SK-N-MC (cell line): ENCODE data around the gene PCSK5.

Experiments
- DNase-seq: peaks from one replicate; pipeline ENCODE4 v3.0.0-alpha.2; 2011; ENCODE audit warnings: low read depth, low spot score
- H3K27ac ChIP-seq: fragments of 200-600 bp; sonication (generic); 2 replicates; pipeline ENCODE4 v1.5.1; 2016; ENCODE audit warnings: mixed run types
- H3K36me3 ChIP-seq: fragments of 200-600 bp; sonication (generic); 2 replicates; pipeline ENCODE4 v1.6.1; 2017; ENCODE audit warnings: antibody characterized with exemption, low read length, mixed read lengths; ENCODE audit not compliant: insufficient read depth
- H3K4me3 ChIP-seq: fragments of 200-600 bp; sonication (generic); 2 replicates; pipeline ENCODE4 v1.5.1; 2016
- H3K9ac ChIP-seq: fragments of 200-600 bp; sonication (generic); 2 replicates; pipeline ENCODE4 v1.8.0; 2017; ENCODE audit warnings: mixed run types, mixed read lengths; ENCODE audit not compliant: insufficient read length
- H3K9me3 ChIP-seq: fragments of 200-600 bp; sonication (generic); 2 replicates; pipeline ENCODE4 v1.6.1; 2017; ENCODE audit warnings: low read depth, mild to moderate bottlenecking, antibody characterized with exemption, low read length, moderate library complexity, mixed read lengths
- EZH2 ChIP-seq: fragments of 200-600 bp; sonication (generic); IDR thresholded peaks from one replicate; pipeline ENCODE4 v1.6.1; 2017; ENCODE audit warnings: antibody characterized with exemption
- FOXP2 ChIP-seq: optimal IDR thresholded peaks from 2 replicates; pipeline ENCODE3; 2011; ENCODE audit warnings: mild to moderate bottlenecking, moderate library complexity; ENCODE audit not compliant: insufficient read depth; ENCODE audit errors: extremely low read length, control extremely low read depth
- POLR2AphosphoS5 ChIP-seq: IDR thresholded peaks from 2 replicates; pipeline ENCODE4 v1.6.1; 2012; ENCODE audit warnings: mild to moderate bottlenecking, low read depth, low read length, borderline replicate concordance

The PCSK5 gene

GRCh38 chr9:76330034-76330433 is 439.6 kb downstream of the PCSK5 start:
- H3K9me3 ChIP-seq: no peaks in the 10 kb centered on the region
- DNase-seq: no peak
- no peak overlapping the region for H3K27ac ChIP-seq
- H3K4me3 ChIP-seq: no peak overlapping the region
- no peak overlapping the region for H3K9ac ChIP-seq
- no peaks in the 10 kb centered on the region for H3K36me3 ChIP-seq
- TF ChIP-seq EZH2: no peak
- no peak for TF ChIP-seq POLR2AphosphoS5
- TF ChIP-seq FOXP2: no peak

- no peak overlapping the region for H3K4me3 ChIP-seq
- H3K27ac ChIP-seq: no peak overlapping the region
- TF ChIP-seq EZH2 (no peak), POLR2AphosphoS5 (no peak), FOXP2 (no peak)
- no peak for DNase-seq
- H3K9me3 ChIP-seq: no peaks in the 10 kb centered on the region
- H3K9ac ChIP-seq: no peak overlapping the region
- H3K36me3 ChIP-seq: no peaks in the 10 kb centered on the region
Measured at GRCh38 chr9:76333388-76333787, 442.9 kb downstream of the PCSK5 start.

GRCh38 chr9:76333964-76334363 is 443.5 kb downstream of the PCSK5 start:
- TF ChIP-seq FOXP2 (no peak), EZH2 (no peak), POLR2AphosphoS5 (no peak)
- no peak overlapping the region for H3K9ac ChIP-seq
- no peak for DNase-seq
- no peak overlapping the region for H3K4me3 ChIP-seq
- no peaks in the 10 kb centered on the region for H3K36me3 ChIP-seq
- no peak overlapping the region for H3K27ac ChIP-seq
- no peaks in the 10 kb centered on the region for H3K9me3 ChIP-seq

GRCh38 chr9:76336027-76336426 is 445.6 kb downstream of the PCSK5 start:
- Histone ChIP-seq H3K9me3 (no peaks in the 10 kb centered on the region), H3K4me3 (no peak overlapping the region), H3K27ac (no peak overlapping the region), H3K36me3 (no peaks in the 10 kb centered on the region), H3K9ac (no peak overlapping the region)
- TF ChIP-seq POLR2AphosphoS5 (no peak), FOXP2 (no peak), EZH2 (no peak)
- no peak for DNase-seq

GRCh38 chr9:76338418-76338817 is 447.9 kb downstream of the PCSK5 start:
- Histone ChIP-seq H3K4me3 (no peak overlapping the region), H3K36me3 (no peaks in the 10 kb centered on the region), H3K27ac (no peak overlapping the region), H3K9ac (no peak overlapping the region), H3K9me3 (no peaks in the 10 kb centered on the region)
- DNase-seq: no peak
- no peak for TF ChIP-seq POLR2AphosphoS5
- TF ChIP-seq EZH2: no peak
- no peak for TF ChIP-seq FOXP2

- Histone ChIP-seq H3K9ac (no peak overlapping the region), H3K4me3 (no peak overlapping the region), H3K36me3 (no peaks in the 10 kb centered on the region), H3K27ac (no peak overlapping the region), H3K9me3 (no peaks in the 10 kb centered on the region)
- DNase-seq: no peak
- TF ChIP-seq POLR2AphosphoS5: no peak
- no peak for TF ChIP-seq FOXP2
- no peak for TF ChIP-seq EZH2
Measured at GRCh38 chr9:76341616-76342015, 451.1 kb downstream of the PCSK5 start.

GRCh38 chr9:76342201-76342600 is 451.7 kb downstream of the PCSK5 start:
- H3K9me3 ChIP-seq: no peaks in the 10 kb centered on the region
- H3K36me3 ChIP-seq: no peaks in the 10 kb centered on the region
- H3K4me3 ChIP-seq: no peak overlapping the region
- no peak for TF ChIP-seq EZH2
- TF ChIP-seq FOXP2: no peak
- no peak for TF ChIP-seq POLR2AphosphoS5
- no peak overlapping the region for H3K27ac ChIP-seq
- no peak for DNase-seq
- H3K9ac ChIP-seq: no peak overlapping the region

- no peak overlapping the region for H3K27ac ChIP-seq
- DNase-seq: no peak
- TF ChIP-seq POLR2AphosphoS5: no peak
Measured at GRCh38 chr9:76342858-76343257, 452.4 kb downstream of the PCSK5 start.

GRCh38 chr9:76349865-76350264 is 459.4 kb downstream of the PCSK5 start:
- TF ChIP-seq POLR2AphosphoS5 (no peak), FOXP2 (no peak), EZH2 (no peak)
- no peak for DNase-seq
- Histone ChIP-seq H3K4me3 (no peak overlapping the region), H3K9ac (no peak overlapping the region), H3K27ac (no peak overlapping the region), H3K9me3 (no peaks in the 10 kb centered on the region), H3K36me3 (no peaks in the 10 kb centered on the region)

More at GRCh38 chr9:76342858-76343257, 452.4 kb downstream of the PCSK5 start:
- Histone ChIP-seq H3K9me3 (no peaks in the 10 kb centered on the region), H3K36me3 (no peaks in the 10 kb centered on the region), H3K4me3 (no peak overlapping the region), H3K9ac (no peak overlapping the region)

- Histone ChIP-seq H3K36me3 (no peaks in the 10 kb centered on the region), H3K9me3 (no peaks in the 10 kb centered on the region), H3K4me3 (no peak overlapping the region), H3K27ac (no peak overlapping the region), H3K9ac (no peak overlapping the region)
- TF ChIP-seq EZH2 (no peak), FOXP2 (no peak), POLR2AphosphoS5 (no peak)
- DNase-seq: no peak
Measured at GRCh38 chr9:76351006-76351405, 460.5 kb downstream of the PCSK5 start.
